ENCODE measurements around the gene PGAP1.

Gene PGAP1

DNA sequence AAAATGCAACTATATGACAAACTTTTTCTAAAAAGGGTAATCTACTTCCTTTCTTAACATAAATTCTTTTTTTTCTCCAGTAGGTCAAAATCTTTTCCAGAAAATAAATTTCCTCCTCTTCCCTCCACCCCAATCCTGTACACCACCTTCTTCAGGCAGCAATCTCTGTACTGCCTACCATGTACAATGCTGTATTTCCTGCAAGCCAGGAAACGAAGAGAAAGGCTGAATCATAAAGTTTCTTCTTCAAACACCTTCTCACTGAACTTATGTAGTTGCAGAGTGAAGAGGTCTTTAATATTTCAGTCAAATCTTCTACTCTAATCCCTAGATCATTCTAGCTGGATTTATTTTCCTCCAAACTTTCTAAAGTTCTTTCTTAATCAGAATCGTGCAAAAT, 99.2 kb downstream of the PGAP1 start:
- Histone ChIP-seq H3K9me3 (ENCODE audit: control insufficient read depth, low read depth, low read length) (no peaks in the 10 kb centered on the region), H3K27ac (ENCODE audit: low read length) (no peak overlapping the region), H3K36me3 (ENCODE audit: control insufficient read depth, low read depth, low read length) (no peaks in the 10 kb centered on the region), H3K9ac (ENCODE audit: low read length) (no peak overlapping the region), H3K27me3 (ENCODE audit: control insufficient read depth, insufficient read depth, low read length) (no peaks in the 10 kb centered on the region), H3K4me3 (ENCODE audit: low read length) (no peak overlapping the region), H3K4me1 (ENCODE audit: control insufficient read depth, low read depth, low read length) (no peaks in the 10 kb centered on the region)

DNA sequence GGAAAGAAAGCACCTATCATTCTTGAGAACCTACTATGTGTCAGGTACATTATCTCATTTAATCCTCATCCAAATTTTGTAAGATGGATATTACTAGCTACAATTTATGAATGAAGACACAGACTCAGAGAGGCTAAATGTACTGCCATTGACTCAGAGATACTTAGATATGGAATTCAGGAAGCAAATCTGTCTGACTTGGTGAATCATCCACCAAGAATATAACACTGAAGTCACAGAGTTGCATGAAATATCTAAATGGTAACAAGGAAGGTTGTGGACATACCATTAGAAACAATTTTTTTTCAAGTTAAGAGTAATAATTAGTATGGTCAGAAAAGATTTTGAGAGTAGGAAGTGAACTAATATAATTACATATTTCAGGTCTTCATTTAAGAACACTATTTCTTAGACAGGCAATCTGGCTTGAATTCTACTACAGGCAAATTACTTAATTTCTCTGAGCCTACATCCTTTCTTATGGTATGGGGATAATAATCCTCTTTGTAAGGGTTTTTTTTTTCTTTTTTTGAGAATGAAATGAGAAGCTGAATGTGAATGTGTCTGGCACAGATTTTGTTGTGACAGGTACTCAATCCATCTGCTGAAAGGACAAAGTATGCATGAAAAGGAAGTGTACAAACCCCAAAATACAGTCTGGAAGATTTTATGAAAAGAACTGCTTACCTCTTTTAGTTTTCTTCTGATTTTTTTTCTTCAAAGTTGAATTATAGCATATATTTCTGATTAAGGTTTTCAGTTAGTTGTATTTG, 102.6 kb downstream of the PGAP1 start:
- no peak overlapping the region for H3K27ac ChIP-seq (ENCODE audit: low read length)
- no peaks in the 10 kb centered on the region for H3K36me3 ChIP-seq (ENCODE audit: control insufficient read depth, low read depth, low read length)
- H3K9ac ChIP-seq (ENCODE audit: low read length): no peak overlapping the region
- H3K9me3 ChIP-seq (ENCODE audit: control insufficient read depth, low read depth, low read length): no peaks in the 10 kb centered on the region
- no peaks in the 10 kb centered on the region for H3K27me3 ChIP-seq (ENCODE audit: control insufficient read depth, insufficient read depth, low read length)
- no peak overlapping the region for H3K4me3 ChIP-seq (ENCODE audit: low read length)
- H3K4me1 ChIP-seq (ENCODE audit: control insufficient read depth, low read depth, low read length): no peaks in the 10 kb centered on the region

DNA sequence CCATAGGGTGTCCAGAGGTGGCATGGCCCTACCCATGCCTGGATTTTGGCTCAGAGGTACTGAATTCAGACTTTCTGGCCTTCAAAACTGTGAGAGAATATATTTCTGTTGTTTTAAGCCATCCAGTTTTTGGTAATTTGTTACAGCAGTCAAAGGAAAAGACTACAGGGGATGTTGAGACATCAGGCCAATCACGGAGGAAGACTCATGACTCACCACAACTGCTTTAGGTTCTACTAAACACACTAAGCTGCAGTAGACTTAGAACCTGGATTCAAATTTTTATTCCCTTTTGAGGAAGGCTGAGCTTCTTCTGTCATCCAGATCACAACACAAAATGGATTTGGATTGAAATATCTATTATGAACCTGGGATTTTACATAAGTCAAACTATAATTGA, 105.3 kb downstream of the PGAP1 start:
- H3K4me3 ChIP-seq (ENCODE audit: low read length): no peak overlapping the region
- no peaks in the 10 kb centered on the region for H3K9me3 ChIP-seq (ENCODE audit: control insufficient read depth, low read depth, low read length)
- H3K27ac ChIP-seq (ENCODE audit: low read length): no peak overlapping the region
- no peaks in the 10 kb centered on the region for H3K4me1 ChIP-seq (ENCODE audit: control insufficient read depth, low read depth, low read length)
- no peak overlapping the region for H3K9ac ChIP-seq (ENCODE audit: low read length)
- H3K36me3 ChIP-seq (ENCODE audit: control insufficient read depth, low read depth, low read length): no peaks in the 10 kb centered on the region
- H3K27me3 ChIP-seq (ENCODE audit: control insufficient read depth, insufficient read depth, low read length): no peaks in the 10 kb centered on the region

DNA sequence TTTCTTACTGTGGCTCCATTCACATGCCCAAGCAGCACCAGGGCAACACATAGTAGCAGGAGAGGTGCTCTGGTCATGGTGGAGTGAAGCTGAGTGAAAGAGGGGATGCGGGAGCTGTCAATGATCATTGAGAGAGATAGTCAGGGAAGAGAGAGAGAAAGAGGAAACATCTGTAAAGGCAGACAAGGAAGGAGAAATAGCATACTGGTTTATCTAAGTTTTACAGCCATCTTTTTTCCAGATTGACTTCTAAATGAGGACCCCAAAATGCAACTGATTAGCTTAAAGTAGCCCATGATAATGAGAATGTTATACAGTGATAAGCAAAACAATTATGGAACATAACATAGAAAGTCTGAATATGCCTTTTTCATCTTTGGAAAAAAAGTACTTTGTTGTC, 117.2 kb downstream of the PGAP1 start, which contains the start of gene C2orf66:
TSS of gene C2orf66 (minus strand) at position 96 of the 400 bp plus-strand sequence. CDS start at position 77, 19 bp downstream.
- H3K4me1 ChIP-seq (ENCODE audit: control insufficient read depth, low read depth, low read length): no peaks in the 10 kb centered on the region
- H3K9ac ChIP-seq (ENCODE audit: low read length): no peak within 1 kb of the TSS
- H3K4me3 ChIP-seq (ENCODE audit: low read length): no peak within 1 kb of the TSS
- no peaks in the 10 kb centered on the region for H3K9me3 ChIP-seq (ENCODE audit: control insufficient read depth, low read depth, low read length)
- H3K36me3 ChIP-seq (ENCODE audit: control insufficient read depth, low read depth, low read length): no peaks in the 10 kb centered on the region
- H3K27me3 ChIP-seq (ENCODE audit: control insufficient read depth, insufficient read depth, low read length): peaks cover 10% of the 10 kb centered on the region
- no peak within 1 kb of the TSS for H3K27ac ChIP-seq (ENCODE audit: low read length)

DNA sequence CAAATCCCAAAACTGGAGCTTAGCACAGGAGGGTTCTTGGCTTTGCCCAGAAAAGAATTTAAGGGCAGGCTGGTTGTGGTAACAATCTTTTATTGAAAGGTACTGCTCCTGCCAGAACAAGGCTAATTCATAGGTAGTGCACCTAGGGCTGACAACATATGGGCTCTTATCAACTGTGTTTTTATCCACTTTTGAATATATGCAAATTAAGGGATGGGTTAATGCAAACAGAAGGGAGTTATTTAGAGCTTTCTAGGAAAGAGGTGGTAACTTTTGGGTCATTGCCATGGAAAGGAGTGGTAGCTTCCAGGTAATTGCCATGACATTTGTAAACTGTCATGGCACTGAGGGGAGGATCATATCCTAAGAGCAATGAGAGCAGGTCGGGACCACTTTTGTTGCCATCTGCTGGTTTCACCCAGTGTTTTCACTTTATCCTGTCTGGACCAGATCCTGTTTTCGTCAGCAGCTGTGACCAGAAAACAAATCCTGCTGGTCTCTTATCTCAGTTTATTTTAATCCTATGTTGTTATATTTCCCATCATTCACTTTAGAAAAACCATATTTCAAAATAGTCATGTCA, 118.3 kb downstream of the PGAP1 start:
- Histone ChIP-seq H3K27me3 (ENCODE audit: control insufficient read depth, insufficient read depth, low read length) (peaks cover 13% of the 10 kb centered on the region), H3K27ac (ENCODE audit: low read length) (no peak overlapping the region), H3K4me3 (ENCODE audit: low read length) (no peak overlapping the region), H3K4me1 (ENCODE audit: control insufficient read depth, low read depth, low read length) (no peaks in the 10 kb centered on the region), H3K36me3 (ENCODE audit: control insufficient read depth, low read depth, low read length) (no peaks in the 10 kb centered on the region), H3K9me3 (ENCODE audit: control insufficient read depth, low read depth, low read length) (no peaks in the 10 kb centered on the region), H3K9ac (ENCODE audit: low read length) (no peak overlapping the region)

DNA sequence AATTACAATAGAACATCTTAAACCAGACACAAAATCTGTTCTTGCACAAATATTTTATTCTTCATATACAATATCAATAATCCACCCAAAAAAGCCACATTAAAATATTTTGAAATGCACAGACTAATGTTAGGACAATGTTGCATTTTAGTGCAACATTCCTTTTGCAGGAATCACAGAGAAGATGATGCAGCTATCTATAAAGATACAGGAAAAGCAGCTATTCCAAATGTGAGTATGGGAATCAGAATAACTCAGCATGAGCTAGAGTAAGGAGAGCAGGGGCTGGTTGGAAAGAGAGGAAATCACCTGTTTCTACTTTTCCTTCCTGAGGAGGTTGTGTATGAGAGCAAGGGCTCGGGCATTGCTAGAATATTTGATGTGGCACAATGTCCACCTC, 122.1 kb downstream of the PGAP1 start:
- H3K27ac ChIP-seq (ENCODE audit: low read length): no peak overlapping the region
- no peaks in the 10 kb centered on the region for H3K4me1 ChIP-seq (ENCODE audit: control insufficient read depth, low read depth, low read length)
- H3K9ac ChIP-seq (ENCODE audit: low read length): no peak overlapping the region
- peaks cover 28% of the 10 kb centered on the region for H3K27me3 ChIP-seq (ENCODE audit: control insufficient read depth, insufficient read depth, low read length)
- H3K4me3 ChIP-seq (ENCODE audit: low read length): no peak overlapping the region
- no peaks in the 10 kb centered on the region for H3K9me3 ChIP-seq (ENCODE audit: control insufficient read depth, low read depth, low read length)
- no peaks in the 10 kb centered on the region for H3K36me3 ChIP-seq (ENCODE audit: control insufficient read depth, low read depth, low read length)

DNA sequence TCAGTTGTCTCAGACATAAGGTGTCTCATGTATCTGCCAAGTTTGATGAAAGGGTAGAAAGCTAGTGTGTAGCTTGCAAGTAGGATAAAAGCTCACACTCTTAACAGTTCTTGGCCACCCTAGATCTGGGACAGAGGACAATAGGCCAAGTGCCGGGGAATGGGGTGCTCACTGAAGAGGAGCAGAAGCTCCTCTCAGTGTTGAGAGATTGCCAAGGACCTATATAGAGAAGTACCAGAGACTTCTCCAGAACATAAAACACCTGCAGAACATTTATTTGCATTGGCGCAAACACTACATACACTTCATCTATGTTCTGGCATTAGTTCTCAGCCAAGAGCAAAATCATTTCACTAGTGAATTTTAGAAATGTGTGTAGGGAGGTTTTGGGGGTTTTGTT, 124.1 kb downstream of the PGAP1 start:
- no peak overlapping the region for H3K9ac ChIP-seq (ENCODE audit: low read length)
- no peak overlapping the region for H3K4me3 ChIP-seq (ENCODE audit: low read length)
- no peak overlapping the region for H3K27ac ChIP-seq (ENCODE audit: low read length)
- peaks cover 28% of the 10 kb centered on the region for H3K27me3 ChIP-seq (ENCODE audit: control insufficient read depth, insufficient read depth, low read length)
- H3K9me3 ChIP-seq (ENCODE audit: control insufficient read depth, low read depth, low read length): no peaks in the 10 kb centered on the region
- H3K4me1 ChIP-seq (ENCODE audit: control insufficient read depth, low read depth, low read length): no peaks in the 10 kb centered on the region
- peaks cover 5% of the 10 kb centered on the region for H3K36me3 ChIP-seq (ENCODE audit: control insufficient read depth, low read depth, low read length)

DNA sequence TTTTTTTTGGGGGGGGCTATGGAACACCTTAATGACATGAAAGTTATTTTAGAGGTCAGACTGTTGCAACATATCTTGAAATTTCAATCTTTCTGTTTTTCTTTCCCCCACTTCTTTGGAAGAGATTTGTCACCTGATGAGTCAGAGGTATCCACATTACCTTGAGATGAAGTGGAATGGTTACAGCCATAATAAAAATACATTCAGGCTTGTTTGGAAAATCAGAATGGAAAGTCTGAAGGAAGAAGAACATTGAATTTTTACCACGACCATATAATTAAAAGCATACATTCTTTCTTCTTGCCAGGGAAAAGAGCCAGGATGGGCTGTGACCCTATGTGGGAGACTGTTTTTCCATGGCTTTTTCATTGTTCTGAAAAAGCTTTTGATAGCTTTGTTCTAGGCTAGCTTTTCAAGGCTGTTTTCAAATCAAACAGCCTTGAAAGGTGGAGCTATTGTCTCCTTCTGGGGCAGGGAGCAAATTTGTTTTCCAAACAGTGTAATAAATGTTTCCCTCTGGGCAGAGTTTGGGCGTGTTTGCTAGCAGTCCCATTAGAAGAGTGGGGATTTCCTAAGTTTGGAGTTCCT, 124.7 kb downstream of the PGAP1 start:
- no peak overlapping the region for H3K27ac ChIP-seq (ENCODE audit: low read length)
- H3K27me3 ChIP-seq (ENCODE audit: control insufficient read depth, insufficient read depth, low read length): peaks cover 28% of the 10 kb centered on the region
- H3K9ac ChIP-seq (ENCODE audit: low read length): no peak overlapping the region
- H3K4me1 ChIP-seq (ENCODE audit: control insufficient read depth, low read depth, low read length): no peaks in the 10 kb centered on the region
- no peak overlapping the region for H3K4me3 ChIP-seq (ENCODE audit: low read length)
- no peaks in the 10 kb centered on the region for H3K9me3 ChIP-seq (ENCODE audit: control insufficient read depth, low read depth, low read length)
- peaks cover 11% of the 10 kb centered on the region for H3K36me3 ChIP-seq (ENCODE audit: control insufficient read depth, low read depth, low read length)

DNA sequence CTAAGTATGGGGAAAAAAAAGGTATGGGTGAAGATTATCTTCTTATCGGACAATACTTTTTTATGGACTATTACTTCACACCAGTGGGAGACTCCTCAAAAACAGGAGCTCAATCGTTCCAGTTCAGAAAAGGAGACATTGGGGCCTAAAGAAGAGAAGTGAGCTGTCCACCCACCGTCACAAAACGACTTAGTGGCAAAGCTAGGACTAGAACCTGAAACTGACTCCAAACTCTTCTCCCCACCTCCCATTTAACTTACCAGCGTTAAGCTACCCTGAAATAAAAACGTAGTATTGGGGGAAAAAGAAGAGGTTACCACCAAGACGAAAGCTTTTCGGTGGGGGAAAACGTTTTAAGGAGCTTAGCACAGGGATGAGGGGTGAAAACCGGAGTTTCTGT, 127.5 kb downstream of the PGAP1 start:
- Histone ChIP-seq H3K9me3 (ENCODE audit: control insufficient read depth, low read depth, low read length) (no peaks in the 10 kb centered on the region), H3K9ac (ENCODE audit: low read length) (peak overlapping the region; percentile 76), H3K27ac (ENCODE audit: low read length) (no peak overlapping the region), H3K36me3 (ENCODE audit: control insufficient read depth, low read depth, low read length) (peaks cover 28% of the 10 kb centered on the region), H3K27me3 (ENCODE audit: control insufficient read depth, insufficient read depth, low read length) (peaks cover 15% of the 10 kb centered on the region), H3K4me3 (ENCODE audit: low read length) (peak overlapping the region; percentile 87), H3K4me1 (ENCODE audit: control insufficient read depth, low read depth, low read length) (no peaks in the 10 kb centered on the region)

DNA sequence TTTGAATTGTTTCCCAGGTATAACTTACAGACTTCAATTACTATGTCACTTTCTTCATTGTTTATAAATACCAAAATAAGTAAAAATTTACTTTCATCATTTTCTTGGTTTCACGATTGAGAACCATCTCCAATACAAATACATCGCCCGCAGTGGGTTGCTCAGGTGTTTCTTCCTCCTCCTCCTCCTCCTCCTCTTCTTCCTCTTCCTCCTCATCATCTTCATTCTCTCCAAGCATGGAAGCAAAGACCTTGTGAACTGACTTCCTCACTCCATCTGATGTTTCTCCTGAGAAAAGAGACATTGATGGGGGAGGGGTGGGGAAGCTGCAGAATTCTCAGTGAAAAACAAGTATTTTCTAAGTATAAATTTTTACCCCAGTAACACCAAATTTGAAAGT, 133.6 kb downstream of the PGAP1 start:
- H3K9me3 ChIP-seq (ENCODE audit: control insufficient read depth, low read depth, low read length): no peaks in the 10 kb centered on the region
- no peak overlapping the region for H3K27ac ChIP-seq (ENCODE audit: low read length)
- no peaks in the 10 kb centered on the region for H3K4me1 ChIP-seq (ENCODE audit: control insufficient read depth, low read depth, low read length)
- no peaks in the 10 kb centered on the region for H3K27me3 ChIP-seq (ENCODE audit: control insufficient read depth, insufficient read depth, low read length)
- no peak overlapping the region for H3K9ac ChIP-seq (ENCODE audit: low read length)
- H3K36me3 ChIP-seq (ENCODE audit: control insufficient read depth, low read depth, low read length): peaks cover 72% of the 10 kb centered on the region
- H3K4me3 ChIP-seq (ENCODE audit: low read length): no peak overlapping the region

DNA sequence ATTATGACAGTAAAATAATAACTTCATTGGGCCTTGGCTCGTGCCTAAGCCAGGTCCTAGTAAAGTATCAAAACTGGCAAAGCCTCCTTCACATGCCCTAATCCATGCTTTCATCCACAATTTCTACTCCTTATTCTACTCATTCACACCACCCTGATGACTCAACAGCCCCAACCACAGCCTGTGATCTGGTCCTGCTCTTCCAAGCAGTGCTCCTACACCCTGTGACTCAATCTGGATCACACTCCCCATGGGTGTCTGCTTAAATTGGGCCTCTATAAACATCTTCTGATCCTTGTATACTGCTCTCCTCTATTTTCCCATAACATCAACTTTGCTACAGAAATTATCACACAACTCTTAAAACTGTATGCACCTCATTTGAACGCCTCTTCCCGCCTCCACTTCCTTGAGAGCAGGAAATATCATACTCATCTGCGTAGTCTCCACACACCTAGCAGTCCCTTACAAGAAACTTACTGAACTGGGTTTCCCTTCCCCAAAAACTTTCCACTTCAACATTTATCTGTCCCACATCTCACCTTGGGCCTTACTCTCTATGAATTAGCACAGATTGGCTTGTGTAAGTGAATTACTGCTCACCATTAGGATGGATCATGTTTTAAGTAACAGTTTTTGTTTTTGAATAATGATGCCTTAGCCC, 142.9 kb downstream of the PGAP1 start:
- Histone ChIP-seq H3K9ac (ENCODE audit: low read length) (no peak overlapping the region), H3K4me1 (ENCODE audit: control insufficient read depth, low read depth, low read length) (no peaks in the 10 kb centered on the region), H3K27ac (ENCODE audit: low read length) (no peak overlapping the region), H3K36me3 (ENCODE audit: control insufficient read depth, low read depth, low read length) (peaks cover 82% of the 10 kb centered on the region), H3K27me3 (ENCODE audit: control insufficient read depth, insufficient read depth, low read length) (no peaks in the 10 kb centered on the region), H3K9me3 (ENCODE audit: control insufficient read depth, low read depth, low read length) (no peaks in the 10 kb centered on the region), H3K4me3 (ENCODE audit: low read length) (no peak overlapping the region)
